22Rv1 (cell line): ENCODE data around the gene NOX3.

ENCODE experiments used
- H3K27ac ChIP-seq: fragments of 450-650 bp; 2 replicates; pipeline ENCODE4 v1.5.1; 2017
- CTCF ChIP-seq: fragments of 450-650 bp; IDR thresholded peaks from 2 replicates; pipeline ENCODE4 v1.5.1; 2017; ENCODE audit warnings: mild to moderate bottlenecking
- ZFX ChIP-seq: fragments of 450-650 bp; IDR thresholded peaks from 2 replicates; pipeline ENCODE4 v1.6.1; 2017; ENCODE audit warnings: antibody characterized with exemption, borderline replicate concordance

Gene NOX3

GRCh38 chr6:155448668-155449449, 6.8 kb downstream of the NOX3 start:
- TF ChIP-seq ZFX: no peak
- no peak for TF ChIP-seq CTCF

GRCh38 chr6:155447949-155448348, 7.7 kb downstream of the NOX3 start:
- no peak overlapping the region for H3K27ac ChIP-seq
- TF ChIP-seq CTCF (no peak), ZFX (no peak)

More at GRCh38 chr6:155448668-155449449, 6.8 kb downstream of the NOX3 start:
- no peak overlapping the region for H3K27ac ChIP-seq

GRCh38 chr6:155444952-155445903, 10.4 kb downstream of the NOX3 start:
- H3K27ac ChIP-seq: no peak overlapping the region
- no peak for TF ChIP-seq CTCF
- TF ChIP-seq ZFX: no peak

GRCh38 chr6:155444120-155444917, 11.3 kb downstream of the NOX3 start:
- TF ChIP-seq CTCF (no peak), ZFX (no peak)
- no peak overlapping the region for H3K27ac ChIP-seq

GRCh38 chr6:155443168-155443567, 12.5 kb downstream of the NOX3 start:
- H3K27ac ChIP-seq: no peak overlapping the region
- no peak for TF ChIP-seq ZFX

- no peak overlapping the region for H3K27ac ChIP-seq
- TF ChIP-seq ZFX: no peak
- TF ChIP-seq CTCF: no peak
Measured at GRCh38 chr6:155442562-155442961, 13.1 kb downstream of the NOX3 start.

GRCh38 chr6:155441112-155441465, 14.6 kb downstream of the NOX3 start:
- H3K27ac ChIP-seq: no peak overlapping the region
- TF ChIP-seq ZFX: no peak
- no peak for TF ChIP-seq CTCF
